Measurements from ENCODE around the gene KRT13.

Gene KRT13

GRCh38 chr17:41480581-41480980 is 24.8 kb downstream of the KRT13 start:
- TF ChIP-seq CTCF (conservative IDR thresholded peaks at IDR 0.05) = no peak
- H3K27ac ChIP-seq = no peak overlapping the region

GRCh38 chr17:41480136-41480535 is 25.3 kb downstream of the KRT13 start:
- TF ChIP-seq CTCF (conservative IDR thresholded peaks at IDR 0.05) = no peak

GRCh38 chr17:41478237-41478636 is 27.2 kb downstream of the KRT13 start:
- TF ChIP-seq CTCF (conservative IDR thresholded peaks at IDR 0.05) = no peak
- H3K27ac ChIP-seq = no peak overlapping the region

More at GRCh38 chr17:41480136-41480535, 25.3 kb downstream of the KRT13 start:
- H3K27ac ChIP-seq = no peak overlapping the region

DNA sequence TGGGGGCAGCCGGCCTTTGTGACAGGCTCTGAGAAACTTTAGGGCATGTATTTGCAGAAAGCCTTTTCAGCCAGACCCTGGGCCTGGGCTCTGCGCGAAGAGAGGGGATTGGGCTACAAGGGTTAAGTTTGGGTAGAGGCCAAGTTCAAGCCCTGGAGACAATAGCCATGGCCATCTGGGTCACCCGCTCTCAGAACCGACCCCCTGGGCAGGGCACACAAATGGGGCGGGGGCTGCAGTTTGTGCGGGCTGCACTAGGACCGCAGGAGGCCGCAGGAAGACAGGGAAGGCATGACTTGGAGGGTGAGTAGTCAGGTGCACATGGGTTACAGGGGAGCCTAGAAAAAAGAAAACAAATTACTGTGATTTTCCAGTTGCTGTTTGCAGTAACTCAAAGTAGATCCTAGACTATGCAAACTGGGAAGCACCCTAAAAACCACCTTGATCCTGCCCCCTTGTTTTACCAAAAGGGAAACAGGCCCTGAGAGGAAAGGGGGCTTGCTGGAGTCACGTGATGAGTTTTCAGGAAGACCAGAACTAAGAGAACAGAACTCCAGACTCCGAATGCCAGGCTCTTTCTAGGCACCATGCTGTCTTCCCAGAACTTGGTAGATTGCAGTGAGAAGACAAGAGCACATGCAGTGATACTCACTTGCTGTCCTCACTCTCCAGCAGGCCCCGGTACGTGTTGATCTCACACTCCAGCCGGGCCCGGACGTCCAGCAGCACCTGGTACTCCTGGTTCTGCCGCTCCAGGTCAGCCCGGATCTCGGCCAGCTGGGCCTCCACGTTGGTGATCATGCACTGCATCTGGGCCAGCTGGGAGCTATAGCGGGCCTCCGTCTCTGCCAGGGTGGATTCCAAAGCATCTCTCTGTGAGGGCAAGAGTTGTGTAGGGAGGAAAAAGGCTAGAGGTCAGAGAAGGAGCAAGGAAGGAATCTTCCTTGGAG is 28.3 kb downstream of the KRT13 start:
- TF ChIP-seq CTCF (conservative IDR thresholded peaks at IDR 0.05) = no peak
- H3K27ac ChIP-seq = no peak overlapping the region

GRCh38 chr17:41475421-41475820 is 30.0 kb downstream of the KRT13 start:
- H3K27ac ChIP-seq = no peak overlapping the region
- no peak for TF ChIP-seq CTCF (conservative IDR thresholded peaks at IDR 0.05)

- TF ChIP-seq CTCF (conservative IDR thresholded peaks at IDR 0.05) = no peak
Observed at GRCh38 chr17:41474863-41475262, 30.5 kb downstream of the KRT13 start.

GRCh38 chr17:41468346-41468745 is 37.1 kb downstream of the KRT13 start:
- no peak for TF ChIP-seq CTCF (conservative IDR thresholded peaks at IDR 0.05)
- no peak overlapping the region for H3K27ac ChIP-seq

More at GRCh38 chr17:41474863-41475262, 30.5 kb downstream of the KRT13 start:
- H3K27ac ChIP-seq = no peak overlapping the region
